ENCODE data around the gene CDH18.

DNA sequence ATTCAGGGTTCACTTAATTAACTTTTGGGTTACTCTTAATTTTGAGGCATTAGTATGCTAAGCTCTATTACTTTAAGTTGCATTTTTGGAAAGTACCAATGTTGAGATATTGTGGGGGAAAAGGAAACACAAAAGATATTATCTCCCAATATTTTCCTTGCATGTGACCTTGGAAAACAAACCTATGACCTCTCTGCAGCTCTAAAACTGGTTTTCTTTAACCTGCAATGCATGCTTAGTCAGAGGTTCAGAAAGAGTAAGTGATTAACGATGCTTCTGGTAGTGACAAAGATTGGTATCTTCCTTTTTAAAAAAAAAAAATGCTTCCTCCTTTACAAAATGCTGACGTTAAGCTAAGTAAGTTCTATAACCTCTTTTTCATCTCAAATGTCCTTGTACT is 44.9 kb upstream of the CDH18 start:
- no peak for TF ChIP-seq POLR2A (IDR thresholded peaks at IDR 0.05)
- TF ChIP-seq, protein P1, sequence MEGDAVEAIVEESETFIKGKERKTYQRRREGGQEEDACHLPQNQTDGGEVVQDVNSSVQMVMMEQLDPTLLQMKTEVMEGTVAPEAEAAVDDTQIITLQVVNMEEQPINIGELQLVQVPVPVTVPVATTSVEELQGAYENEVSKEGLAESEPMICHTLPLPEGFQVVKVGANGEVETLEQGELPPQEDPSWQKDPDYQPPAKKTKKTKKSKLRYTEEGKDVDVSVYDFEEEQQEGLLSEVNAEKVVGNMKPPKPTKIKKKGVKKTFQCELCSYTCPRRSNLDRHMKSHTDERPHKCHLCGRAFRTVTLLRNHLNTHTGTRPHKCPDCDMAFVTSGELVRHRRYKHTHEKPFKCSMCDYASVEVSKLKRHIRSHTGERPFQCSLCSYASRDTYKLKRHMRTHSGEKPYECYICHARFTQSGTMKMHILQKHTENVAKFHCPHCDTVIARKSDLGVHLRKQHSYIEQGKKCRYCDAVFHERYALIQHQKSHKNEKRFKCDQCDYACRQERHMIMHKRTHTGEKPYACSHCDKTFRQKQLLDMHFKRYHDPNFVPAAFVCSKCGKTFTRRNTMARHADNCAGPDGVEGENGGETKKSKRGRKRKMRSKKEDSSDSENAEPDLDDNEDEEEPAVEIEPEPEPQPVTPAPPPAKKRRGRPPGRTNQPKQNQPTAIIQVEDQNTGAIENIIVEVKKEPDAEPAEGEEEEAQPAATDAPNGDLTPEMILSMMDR (IDR thresholded peaks at IDR 0.05): no peak
- no peak for TF ChIP-seq POLR2AphosphoS5 (IDR thresholded peaks at IDR 0.05)
